ENCODE data around the gene ANXA6. TPM values are rescaled to one million over a fixed set of nuclear protein-coding genes. Genes with fewer than 3 reads are reported as not detected.

Gene ANXA6
- polyA plus RNA-seq, 3 donors, result 60.6 to 124 (median 93.5) TPM

GRCh38 chr5:151066920-151067319 lies 90.7 kb downstream of the ANXA6 start:
- H3K9me3 ChIP-seq (replicated peaks in 1 of 2; ENCODE audit: control insufficient read depth in 1 of 2, insufficient read depth in 1 of 2, low read length in 2 of 2), result no peaks in the 10 kb centered on the region
- H3K79me2 ChIP-seq (ENCODE audit: insufficient read depth, low read length), result peaks cover 100% of the 10 kb centered on the region
- Mint-ChIP-seq H3K27me3 (ENCODE audit: low read depth in 3 of 3) (no peaks in the 10 kb centered on the region), H3K9me3 (no peaks in the 10 kb centered on the region), H3K36me3 (peaks cover 66 to 75% of the 10 kb centered on the region in 2 donors), H3K4me3 (no peak overlapping the region), H3K27ac (peak overlapping the region in 3 of 7 donors; percentile 51 to 83 (median 69)), H3K4me1 (peaks cover 90% of the 10 kb centered on the region)
- H3K36me3 ChIP-seq (replicated peaks in 1 of 2; ENCODE audit: control insufficient read depth in 1 of 2, insufficient read depth in 2 of 2, low read length in 2 of 2), result peaks cover 31 to 76% of the 10 kb centered on the region in 2 donors
- H2AFZ ChIP-seq (ENCODE audit: insufficient read depth, low read depth, low read length, poor library complexity, severe bottlenecking), result no peak overlapping the region
- no peak overlapping the region for H3K4me2 ChIP-seq (replicated peaks; ENCODE audit: extremely low read depth, low read length, poor library complexity, severe bottlenecking)
- peaks cover 99% of the 10 kb centered on the region for H4K20me1 ChIP-seq (ENCODE audit: insufficient read depth, low read length)
- H3K4me3 ChIP-seq (replicated peaks in 1 of 3; ENCODE audit: low read depth in 2 of 3, low read length in 3 of 3), result no peak overlapping the region
- no peak overlapping the region for H3K9ac ChIP-seq (ENCODE audit: insufficient read depth, low read length, poor library complexity, severe bottlenecking)
- no peak for TF ChIP-seq CTCF (IDR thresholded peaks at IDR 0.05)
- DNase-seq, result no peak
- WGBS (ENCODE audit: insufficient coverage), result 95% methylated on average over 4 of the region's 6 CpGs
- no peak overlapping the region for H3K27ac ChIP-seq (ENCODE audit: low read depth in 1 of 2, low read length in 2 of 2)
- no peaks in the 10 kb centered on the region for H3K27me3 ChIP-seq (ENCODE audit: control insufficient read depth in 2 of 2, insufficient read depth in 2 of 2, low read length in 2 of 2)
- H3K4me1 ChIP-seq (ENCODE audit: control insufficient read depth in 1 of 2, insufficient read depth in 2 of 2, low read length in 2 of 2), result peaks cover 70 to 81% of the 10 kb centered on the region in 2 donors
- intact Hi-C loops (cut with micrococcal nuclease), result no loop called here

DNA sequence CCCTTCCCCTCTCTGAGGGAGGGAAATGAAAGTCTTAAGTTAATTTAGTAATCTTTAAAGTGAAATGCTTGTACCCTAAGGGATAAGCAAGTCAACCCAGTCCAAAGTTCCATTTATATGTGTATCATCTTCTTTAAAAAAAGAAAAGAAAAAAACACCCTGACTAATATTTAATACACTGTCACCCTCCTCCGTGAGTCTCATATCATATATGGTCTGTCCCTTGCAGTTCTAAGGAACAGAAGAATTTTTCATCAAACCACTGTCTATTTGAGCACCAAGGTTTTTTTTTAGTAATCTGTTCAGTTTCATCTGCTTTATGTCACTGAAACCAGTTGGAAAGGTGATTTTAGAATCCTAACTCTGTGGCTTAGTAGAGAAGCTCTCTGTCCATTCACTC lies 92.0 kb downstream of the ANXA6 start:
- no peak overlapping the region for H3K4me3 ChIP-seq (replicated peaks in 1 of 3; ENCODE audit: low read depth in 2 of 3, low read length in 3 of 3)
- Mint-ChIP-seq H3K27ac (peak overlapping the region in 2 of 7 donors; percentile 47 to 80), H3K4me3 (no peak overlapping the region), H3K36me3 (peaks cover 68 to 79% of the 10 kb centered on the region in 2 donors), H3K9me3 (no peaks in the 10 kb centered on the region), H3K4me1 (peaks cover 96% of the 10 kb centered on the region), H3K27me3 (ENCODE audit: low read depth in 3 of 3) (no peaks in the 10 kb centered on the region)
- H3K27ac ChIP-seq (ENCODE audit: low read depth in 1 of 2, low read length in 2 of 2), result peak overlapping the region in 1 of 2 donors; percentile 43
- H3K9ac ChIP-seq (ENCODE audit: insufficient read depth, low read length, poor library complexity, severe bottlenecking), result no peak overlapping the region
- no peak for TF ChIP-seq CTCF (IDR thresholded peaks at IDR 0.05)
- H3K79me2 ChIP-seq (ENCODE audit: insufficient read depth, low read length), result peaks cover 99% of the 10 kb centered on the region
- no peaks in the 10 kb centered on the region for H3K27me3 ChIP-seq (ENCODE audit: control insufficient read depth in 2 of 2, insufficient read depth in 2 of 2, low read length in 2 of 2)
- peaks cover 26 to 76% of the 10 kb centered on the region in 2 donors for H3K36me3 ChIP-seq (replicated peaks in 1 of 2; ENCODE audit: control insufficient read depth in 1 of 2, insufficient read depth in 2 of 2, low read length in 2 of 2)
- intact Hi-C loops (cut with micrococcal nuclease), result loop anchor here in 1 of 2 donors (2.0 kb wide), 1 partner anchor 13 kb away; no protein-coding TSS in a partner anchor
- no peaks in the 10 kb centered on the region for H3K9me3 ChIP-seq (replicated peaks in 1 of 2; ENCODE audit: control insufficient read depth in 1 of 2, insufficient read depth in 1 of 2, low read length in 2 of 2)
- no peak overlapping the region for H3K4me2 ChIP-seq (replicated peaks; ENCODE audit: extremely low read depth, low read length, poor library complexity, severe bottlenecking)
- no CpG with 5 or more reads among the region's 1 CpG for WGBS (ENCODE audit: insufficient coverage)
- H3K4me1 ChIP-seq (ENCODE audit: control insufficient read depth in 1 of 2, insufficient read depth in 2 of 2, low read length in 2 of 2), result peaks cover 83 to 94% of the 10 kb centered on the region in 2 donors
- peaks cover 93% of the 10 kb centered on the region for H4K20me1 ChIP-seq (ENCODE audit: insufficient read depth, low read length)
- no peak for DNase-seq
- H2AFZ ChIP-seq (ENCODE audit: insufficient read depth, low read depth, low read length, poor library complexity, severe bottlenecking), result no peak overlapping the region

Measured in CD14-positive monocyte (primary cell).